SH-SY5Y (cell line): ENCODE results near the gene RAI1.

ENCODE experiments used
- GATA2 ChIP-seq: IDR thresholded peaks from 2 replicates; pipeline ENCODE4 v1.6.1; 2011; ENCODE audit warnings: mild to moderate bottlenecking, low read depth, low read length
- GATA3 ChIP-seq: IDR thresholded peaks from 2 replicates; pipeline ENCODE4 v1.6.1; 2011; ENCODE audit warnings: low read depth, mild to moderate bottlenecking, low read length, moderate library complexity

DNA sequence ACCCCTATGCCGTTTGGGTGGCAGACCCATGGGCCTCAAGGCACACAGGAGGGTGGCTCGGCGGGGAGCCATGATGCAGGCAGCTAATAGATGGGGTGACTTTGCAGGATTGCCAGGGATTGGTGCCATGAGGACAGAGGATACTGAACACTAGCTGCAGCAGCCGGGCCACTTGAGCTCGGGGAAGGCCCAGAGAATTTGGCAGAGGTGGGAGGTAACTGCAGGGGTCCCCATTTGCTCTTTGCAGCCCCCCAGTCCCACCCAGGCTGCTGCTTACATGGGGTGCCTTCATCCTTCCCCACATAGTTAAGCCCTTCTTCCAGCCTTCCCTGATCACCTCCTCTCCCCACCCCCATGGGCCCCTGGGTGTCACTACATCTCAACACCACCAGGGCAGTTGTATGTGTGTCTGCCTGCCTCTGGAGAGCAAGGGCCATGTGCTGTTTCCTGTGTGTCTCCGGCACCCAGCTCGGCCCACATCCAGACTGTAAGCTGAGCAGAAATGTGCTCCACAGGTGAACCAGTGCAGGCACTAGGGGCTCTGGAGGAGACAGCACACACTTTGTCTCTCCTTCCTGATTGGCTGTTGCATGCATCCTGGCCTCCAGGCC lies 103.5 kb downstream of the RAI1 start:
- TF ChIP-seq GATA2 (no peak), GATA3 (no peak)
